Mammary epithelial cell (primary cell): Measurements from ENCODE around the gene MECP2.
"Not testable (repeated sequence)": the region's sequence is repeated elsewhere in the genome, so short reads cannot be mapped to it uniquely, and the experiment has no call there.

Source experiments
- EZH2 ChIP-seq: IDR thresholded peaks from 2 replicates; pipeline ENCODE4 v1.6.1; 2012; ENCODE audit warnings: low read length, inconsistent platforms, borderline replicate concordance
- TF ChIP-seq, protein P1 (sequence below), 2 donors: IDR thresholded peaks in 1 of 2; conservative IDR thresholded peaks in 1 of 2; 2 replicates each; pipeline ENCODE4 v1.5.1; 2011 to 2012; ENCODE audit warnings: inconsistent platforms in 2 of 2, low read length in 2 of 2, mild to moderate bottlenecking in 2 of 2, control low read depth in 1 of 2, low read depth in 1 of 2; ENCODE audit not compliant: insufficient read depth in 1 of 2; ENCODE audit errors: extremely low read depth in 1 of 2

GRCh38 chrX:154144010-154144409 lies 46.5 kb upstream of the MECP2 start, which contains the start of gene OPN1LW:
- TF ChIP-seq, protein P1, sequence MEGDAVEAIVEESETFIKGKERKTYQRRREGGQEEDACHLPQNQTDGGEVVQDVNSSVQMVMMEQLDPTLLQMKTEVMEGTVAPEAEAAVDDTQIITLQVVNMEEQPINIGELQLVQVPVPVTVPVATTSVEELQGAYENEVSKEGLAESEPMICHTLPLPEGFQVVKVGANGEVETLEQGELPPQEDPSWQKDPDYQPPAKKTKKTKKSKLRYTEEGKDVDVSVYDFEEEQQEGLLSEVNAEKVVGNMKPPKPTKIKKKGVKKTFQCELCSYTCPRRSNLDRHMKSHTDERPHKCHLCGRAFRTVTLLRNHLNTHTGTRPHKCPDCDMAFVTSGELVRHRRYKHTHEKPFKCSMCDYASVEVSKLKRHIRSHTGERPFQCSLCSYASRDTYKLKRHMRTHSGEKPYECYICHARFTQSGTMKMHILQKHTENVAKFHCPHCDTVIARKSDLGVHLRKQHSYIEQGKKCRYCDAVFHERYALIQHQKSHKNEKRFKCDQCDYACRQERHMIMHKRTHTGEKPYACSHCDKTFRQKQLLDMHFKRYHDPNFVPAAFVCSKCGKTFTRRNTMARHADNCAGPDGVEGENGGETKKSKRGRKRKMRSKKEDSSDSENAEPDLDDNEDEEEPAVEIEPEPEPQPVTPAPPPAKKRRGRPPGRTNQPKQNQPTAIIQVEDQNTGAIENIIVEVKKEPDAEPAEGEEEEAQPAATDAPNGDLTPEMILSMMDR (conservative IDR thresholded peaks at IDR 0.05 in 1 of 2, IDR thresholded peaks at IDR 0.05 in 1 of 2; ENCODE audit: extremely low read depth in 1 of 2, insufficient read depth in 1 of 2, low read depth in 1 of 2, low read length in 2 of 2): not testable (repeated sequence)
- TF ChIP-seq EZH2: not testable (repeated sequence)
